DOHH2 (cell line): ENCODE results near the gene SPTLC2.

Experiments used
- H3F3A ChIP-seq: fragments of 200-600 bp; sonication (generic), shearing (Covaris generic); 2 replicates; pipeline ENCODE4 v1.6.0; 2016; ENCODE audit warnings: antibody characterized with exemption, mild to moderate bottlenecking; ENCODE audit not compliant: control insufficient read depth, insufficient read depth
- H3K27ac ChIP-seq: fragments of 200-600 bp; sonication (generic); 2 replicates; pipeline ENCODE4 v1.5.1; 2014; ENCODE audit warnings: low read depth, mild to moderate bottlenecking, low read length, moderate library complexity
- H3K27me3 ChIP-seq: fragments of 200-600 bp; sonication (generic); 2 replicates; pipeline ENCODE4 v1.6.1; 2014; ENCODE audit warnings: mild to moderate bottlenecking, low read length, mixed read lengths; ENCODE audit not compliant: control insufficient read depth
- H3K36me3 ChIP-seq: fragments of 200-600 bp; sonication (generic); 2 replicates; pipeline ENCODE4 v1.6.1; 2014; ENCODE audit warnings: mild to moderate bottlenecking, low read length, moderate library complexity, mixed read lengths; ENCODE audit not compliant: control insufficient read depth
- H3K4me1 ChIP-seq: fragments of 200-600 bp; sonication (generic); 2 replicates; pipeline ENCODE4 v1.6.1; 2014; ENCODE audit warnings: mild to moderate bottlenecking, low read length, mixed read lengths; ENCODE audit not compliant: control insufficient read depth
- H3K4me2 ChIP-seq: fragments of 200-600 bp; sonication (generic); 2 replicates; pipeline ENCODE4 v1.6.0; 2014; ENCODE audit warnings: mild to moderate bottlenecking, low read length, moderate library complexity
- H3K4me3 ChIP-seq: fragments of 200-600 bp; sonication (generic); 2 replicates; pipeline ENCODE4 v1.5.1; 2014; ENCODE audit warnings: mild to moderate bottlenecking, low read length, mixed read lengths
- H3K79me2 ChIP-seq: fragments of 200-600 bp; sonication (generic); 2 replicates; pipeline ENCODE4 v1.6.1; 2014; ENCODE audit warnings: mild to moderate bottlenecking, low read length, mixed read lengths; ENCODE audit not compliant: control insufficient read depth
- H3K9me2 ChIP-seq: fragments of 200-600 bp; sonication (generic); replicated peaks from 2 replicates; pipeline ENCODE4 v1.6.1; 2014; ENCODE audit warnings: mild to moderate bottlenecking, low read length, mixed read lengths; ENCODE audit not compliant: control insufficient read depth
- H3K9me3 ChIP-seq: fragments of 200-600 bp; sonication (generic); 2 replicates; pipeline ENCODE4 v1.6.1; 2014; ENCODE audit warnings: antibody characterized with exemption, low read length, mixed read lengths; ENCODE audit not compliant: control insufficient read depth, insufficient read depth
- H4K20me1 ChIP-seq: fragments of 200-600 bp; sonication (generic); 2 replicates; pipeline ENCODE4 v1.6.0; 2014; ENCODE audit warnings: low read depth, mild to moderate bottlenecking, antibody characterized with exemption, low read length, moderate library complexity; ENCODE audit not compliant: control insufficient read depth, insufficient read depth
- EZH2phosphoT487 ChIP-seq: fragments of 200-600 bp; sonication (generic); IDR thresholded peaks from 2 replicates; pipeline ENCODE4 v1.6.1; 2017; ENCODE audit warnings: borderline replicate concordance, mild to moderate bottlenecking, antibody characterized with exemption, low read length, moderate library complexity, mixed read lengths
- TF ChIP-seq, protein P1 (sequence below): fragments of 200-600 bp; sonication (generic); IDR thresholded peaks from one replicate; pipeline ENCODE4 v1.5.1; 2014; ENCODE audit warnings: antibody characterized with exemption, mild to moderate bottlenecking, low read depth, low read length; ENCODE audit not compliant: poor library complexity, severe bottlenecking

Gene SPTLC2

DNA sequence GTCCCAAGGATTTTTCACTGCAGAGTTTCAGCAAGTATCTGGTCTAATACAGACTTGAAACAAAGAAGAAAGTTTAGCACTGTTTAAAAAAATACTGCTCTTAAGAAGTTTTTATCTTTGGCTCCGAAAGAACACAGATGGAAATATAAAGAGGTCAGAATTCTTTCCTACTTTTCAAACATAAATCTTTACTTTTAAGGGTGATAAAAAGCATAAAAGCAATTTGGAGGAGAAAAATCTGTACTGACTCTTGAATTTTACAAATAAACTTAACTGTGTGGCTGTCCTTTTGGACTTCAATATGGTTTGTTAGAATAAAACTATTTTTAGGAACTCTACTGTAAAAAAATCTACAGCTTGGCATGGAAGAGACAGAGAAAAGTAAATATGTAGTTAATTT lies 90.2 kb downstream of the SPTLC2 start:
- no peaks in the 10 kb centered on the region for H3K4me1 ChIP-seq
- H3K27me3 ChIP-seq = no peaks in the 10 kb centered on the region
- peaks cover 12% of the 10 kb centered on the region for H3K36me3 ChIP-seq
- TF ChIP-seq, protein P1, sequence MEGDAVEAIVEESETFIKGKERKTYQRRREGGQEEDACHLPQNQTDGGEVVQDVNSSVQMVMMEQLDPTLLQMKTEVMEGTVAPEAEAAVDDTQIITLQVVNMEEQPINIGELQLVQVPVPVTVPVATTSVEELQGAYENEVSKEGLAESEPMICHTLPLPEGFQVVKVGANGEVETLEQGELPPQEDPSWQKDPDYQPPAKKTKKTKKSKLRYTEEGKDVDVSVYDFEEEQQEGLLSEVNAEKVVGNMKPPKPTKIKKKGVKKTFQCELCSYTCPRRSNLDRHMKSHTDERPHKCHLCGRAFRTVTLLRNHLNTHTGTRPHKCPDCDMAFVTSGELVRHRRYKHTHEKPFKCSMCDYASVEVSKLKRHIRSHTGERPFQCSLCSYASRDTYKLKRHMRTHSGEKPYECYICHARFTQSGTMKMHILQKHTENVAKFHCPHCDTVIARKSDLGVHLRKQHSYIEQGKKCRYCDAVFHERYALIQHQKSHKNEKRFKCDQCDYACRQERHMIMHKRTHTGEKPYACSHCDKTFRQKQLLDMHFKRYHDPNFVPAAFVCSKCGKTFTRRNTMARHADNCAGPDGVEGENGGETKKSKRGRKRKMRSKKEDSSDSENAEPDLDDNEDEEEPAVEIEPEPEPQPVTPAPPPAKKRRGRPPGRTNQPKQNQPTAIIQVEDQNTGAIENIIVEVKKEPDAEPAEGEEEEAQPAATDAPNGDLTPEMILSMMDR = no peak
- TF ChIP-seq EZH2phosphoT487 = no peak
- no peak overlapping the region for H3K4me3 ChIP-seq
- H3K27ac ChIP-seq = no peak overlapping the region
- no peaks in the 10 kb centered on the region for H4K20me1 ChIP-seq
- no peaks in the 10 kb centered on the region for H3K9me3 ChIP-seq
- peaks cover 3% of the 10 kb centered on the region; the same call in 1 of the 2 replicates for H3F3A ChIP-seq
- H3K4me2 ChIP-seq = no peak overlapping the region
- H3K9me2 ChIP-seq = no peaks in the 10 kb centered on the region
- no peaks in the 10 kb centered on the region for H3K79me2 ChIP-seq

DNA sequence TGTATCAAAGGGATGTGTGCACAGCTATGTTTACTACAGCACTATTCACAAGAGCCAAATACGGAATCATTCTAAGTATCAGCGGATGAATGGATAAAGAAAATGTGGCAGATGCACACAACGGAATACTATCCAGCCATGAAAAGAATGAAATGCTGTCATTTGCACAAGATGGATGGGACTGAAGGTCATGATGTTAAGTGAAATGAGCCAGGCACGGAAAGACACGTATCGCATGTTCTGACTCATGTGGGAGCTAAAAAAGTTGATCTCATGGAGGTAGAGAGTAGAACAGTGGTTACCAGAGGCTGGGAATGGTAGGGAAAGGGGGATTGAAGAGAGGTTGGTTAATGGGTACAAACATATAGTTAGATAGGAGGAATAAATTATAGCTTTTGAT lies 91.9 kb downstream of the SPTLC2 start:
- Histone ChIP-seq H4K20me1 (no peaks in the 10 kb centered on the region), H3K79me2 (no peaks in the 10 kb centered on the region), H3K27ac (no peak overlapping the region), H3F3A (peaks cover 3% of the 10 kb centered on the region; the same call in 1 of the 2 replicates), H3K4me1 (no peaks in the 10 kb centered on the region), H3K4me3 (no peak overlapping the region), H3K36me3 (peaks cover 26% of the 10 kb centered on the region), H3K4me2 (no peak overlapping the region), H3K9me3 (no peaks in the 10 kb centered on the region), H3K9me2 (no peaks in the 10 kb centered on the region), H3K27me3 (no peaks in the 10 kb centered on the region)
- TF ChIP-seq, protein P1 = no peak
- no peak for TF ChIP-seq EZH2phosphoT487

DNA sequence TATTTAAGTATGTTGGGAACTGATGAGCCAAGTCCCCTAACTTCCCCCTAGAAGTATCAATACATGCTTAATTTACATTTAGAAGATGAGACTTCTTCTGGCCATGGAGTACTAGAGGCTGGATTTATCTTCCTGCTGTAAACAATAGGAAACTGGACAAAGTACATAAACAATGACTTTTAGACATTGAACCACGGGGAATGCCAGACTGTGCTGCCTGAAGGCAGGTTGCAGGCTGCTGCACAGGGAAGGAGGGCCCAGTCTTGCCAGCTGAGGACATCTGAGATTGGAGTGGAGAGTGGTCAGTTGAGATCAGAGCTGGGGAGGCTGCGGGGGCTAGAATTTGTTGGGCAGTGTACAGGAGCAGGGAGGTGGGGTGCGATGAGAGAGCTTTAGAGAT lies 93.3 kb downstream of the SPTLC2 start:
- Histone ChIP-seq H3K4me3 (no peak overlapping the region), H3K27me3 (no peaks in the 10 kb centered on the region), H3F3A (peaks cover 3% of the 10 kb centered on the region; the same call in 1 of the 2 replicates), H3K79me2 (no peaks in the 10 kb centered on the region), H3K9me2 (no peaks in the 10 kb centered on the region), H3K36me3 (peaks cover 36% of the 10 kb centered on the region), H3K9me3 (no peaks in the 10 kb centered on the region), H4K20me1 (no peaks in the 10 kb centered on the region), H3K27ac (no peak overlapping the region), H3K4me2 (no peak overlapping the region), H3K4me1 (no peaks in the 10 kb centered on the region)
- no peak for TF ChIP-seq EZH2phosphoT487
- TF ChIP-seq, protein P1 = no peak
